CD4-positive, alpha-beta T cell treated with Interleukin-12 subunit alpha and Interleukin-12 subunit beta, for 1 hour (primary cell): ENCODE results near the gene HSD11B2.

ENCODE experiments used
- DNase-seq: peaks from one replicate; pipeline ENCODE4 v3.0.0-alpha.2; 2020

HSD11B2 gene

GRCh38 chr16:67396159-67397035, 34.5 kb upstream of the HSD11B2 start:
- peak; percentile 9 for DNase-seq

- no peak for DNase-seq
These were observed 33.7 kb upstream of the HSD11B2 start for GRCh38 chr16:67397036-67397801.

- no peak for DNase-seq
These were observed 32.9 kb upstream of the HSD11B2 start for GRCh38 chr16:67397812-67398545.

GRCh38 chr16:67398546-67399217, 32.2 kb upstream of the HSD11B2 start:
- no peak for DNase-seq

GRCh38 chr16:67399218-67399733, 31.6 kb upstream of the HSD11B2 start:
- DNase-seq = peak; percentile 47

- no peak for DNase-seq
These were observed 30.9 kb upstream of the HSD11B2 start for GRCh38 chr16:67399749-67400704.

- DNase-seq = no peak
These were observed 30.0 kb upstream of the HSD11B2 start for GRCh38 chr16:67400901-67401300.

- no peak for DNase-seq
These were observed 26.9 kb upstream of the HSD11B2 start for GRCh38 chr16:67403976-67404555.

GRCh38 chr16:67404740-67405226, 26.1 kb upstream of the HSD11B2 start:
- no peak for DNase-seq

- no peak for DNase-seq
These were observed 25.6 kb upstream of the HSD11B2 start for GRCh38 chr16:67405336-67405735.

GRCh38 chr16:67406111-67406971, 24.6 kb upstream of the HSD11B2 start:
- DNase-seq = no peak

- DNase-seq = no peak
These were observed 23.6 kb upstream of the HSD11B2 start for GRCh38 chr16:67407176-67407787.

- no peak for DNase-seq
These were observed 23.0 kb upstream of the HSD11B2 start for GRCh38 chr16:67407788-67408452.

GRCh38 chr16:67409631-67410030, 21.3 kb upstream of the HSD11B2 start:
- no peak for DNase-seq

- DNase-seq = no peak
These were observed 19.6 kb upstream of the HSD11B2 start for GRCh38 chr16:67411339-67411738.

- DNase-seq = no peak
These were observed 18.6 kb upstream of the HSD11B2 start for GRCh38 chr16:67412294-67412693.

GRCh38 chr16:67413978-67414911, 16.7 kb upstream of the HSD11B2 start:
- no peak for DNase-seq
